ENCODE data around the gene HOMEZ. TPM values are rescaled to one million over a fixed set of nuclear protein-coding genes. Genes with fewer than 3 reads are reported as not detected.

The HOMEZ gene
- total RNA-seq, 1 experiment from 2014 or later = 6.2 TPM

DNA sequence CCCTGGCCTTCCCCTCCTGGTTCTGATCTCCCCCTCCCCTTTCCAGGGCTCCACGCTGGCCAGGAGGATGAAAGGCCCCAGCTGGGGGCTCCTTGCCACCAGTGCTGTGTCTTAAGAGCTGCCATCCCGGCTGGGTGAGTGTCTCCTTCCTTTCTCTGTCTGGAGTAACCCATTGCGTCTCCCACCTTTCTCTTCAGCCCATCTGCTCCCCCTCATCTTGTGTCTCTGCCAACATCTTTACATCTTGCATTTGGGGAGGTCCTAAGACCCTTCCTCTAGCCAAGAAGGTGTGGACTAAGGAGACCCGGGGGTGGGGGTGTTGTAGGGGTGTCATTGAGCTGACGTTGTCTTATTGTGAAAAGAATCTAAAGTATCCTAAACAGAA, 21.2 kb upstream of the HOMEZ start:
- no peak overlapping the region for H2BK12ac ChIP-seq (ENCODE audit: insufficient read length, low read depth, low read length)
- H3K23me2 ChIP-seq (ENCODE audit: insufficient read length, low read depth, low read length, poor library complexity, severe bottlenecking) = peaks cover 17% of the 10 kb centered on the region
- H4K5ac ChIP-seq (ENCODE audit: insufficient read length, low read depth, low read length) = no peak overlapping the region
- no peak overlapping the region for H3K4ac ChIP-seq (ENCODE audit: low read depth, low read length)
- peaks cover 20 to 28% of the 10 kb centered on the region in 2 experiments for H3K4me1 Mint-ChIP-seq
- H3K27ac Mint-ChIP-seq = peak overlapping the region; percentile 86 to 98 (median 94); a peak in 6 of 7 replicates
- no peak overlapping the region for H3K56ac ChIP-seq (ENCODE audit: insufficient read length, low read depth, low read length)
- H2AFZ ChIP-seq (ENCODE audit: low read length) = no peak overlapping the region
- H3K14ac ChIP-seq (ENCODE audit: insufficient read depth, low read length) = peak overlapping the region; percentile 81; the same call in 1 of the 2 replicates
- no peaks in the 10 kb centered on the region for H3K9me3 Mint-ChIP-seq
- H3T11ph ChIP-seq (ENCODE audit: low read length) = no peak overlapping the region
- H3K36me3 Mint-ChIP-seq (ENCODE audit: insufficient read depth in 1 of 3, low read depth in 3 of 3) = peaks cover 23 to 26% (median 25%) of the 10 kb centered on the region in 3 experiments
- H3K79me1 ChIP-seq (ENCODE audit: insufficient read depth, low read depth, low read length, poor library complexity, severe bottlenecking) = peaks cover 6% of the 10 kb centered on the region
- H3K23ac ChIP-seq (ENCODE audit: insufficient read length, low read depth, low read length) = no peak overlapping the region
- no peak overlapping the region for H3K27ac ChIP-seq (ENCODE audit: insufficient read length, low read depth, low read length)
- H3K4me3 Mint-ChIP-seq = peak overlapping the region; percentile 90 to 91
- H4K91ac ChIP-seq (ENCODE audit: insufficient read length, low read depth, low read length) = no peak overlapping the region
- no peak overlapping the region for H2BK5ac ChIP-seq (ENCODE audit: insufficient read length, low read length)
- no CpG with 5 or more reads among the region's 5 CpGs for WGBS (ENCODE audit: extremely low coverage, insufficient read length, low lambda C conversion rate)
- no peaks in the 10 kb centered on the region for H3K79me2 ChIP-seq (ENCODE audit: insufficient read depth, low read length)
- H4K8ac ChIP-seq (replicated peaks; ENCODE audit: insufficient read length, low read depth, low read length) = no peak overlapping the region
- H3K27me3 ChIP-seq (ENCODE audit: insufficient read depth, low read length) = no peaks in the 10 kb centered on the region; the same call in 1 of the 2 replicates
- no peaks in the 10 kb centered on the region for H3K9me3 ChIP-seq (ENCODE audit: control insufficient read depth, low read depth, low read length)
- H2BK20ac ChIP-seq (ENCODE audit: low read depth, low read length, poor library complexity, severe bottlenecking) = no peak overlapping the region
- TF ChIP-seq, protein P1, sequence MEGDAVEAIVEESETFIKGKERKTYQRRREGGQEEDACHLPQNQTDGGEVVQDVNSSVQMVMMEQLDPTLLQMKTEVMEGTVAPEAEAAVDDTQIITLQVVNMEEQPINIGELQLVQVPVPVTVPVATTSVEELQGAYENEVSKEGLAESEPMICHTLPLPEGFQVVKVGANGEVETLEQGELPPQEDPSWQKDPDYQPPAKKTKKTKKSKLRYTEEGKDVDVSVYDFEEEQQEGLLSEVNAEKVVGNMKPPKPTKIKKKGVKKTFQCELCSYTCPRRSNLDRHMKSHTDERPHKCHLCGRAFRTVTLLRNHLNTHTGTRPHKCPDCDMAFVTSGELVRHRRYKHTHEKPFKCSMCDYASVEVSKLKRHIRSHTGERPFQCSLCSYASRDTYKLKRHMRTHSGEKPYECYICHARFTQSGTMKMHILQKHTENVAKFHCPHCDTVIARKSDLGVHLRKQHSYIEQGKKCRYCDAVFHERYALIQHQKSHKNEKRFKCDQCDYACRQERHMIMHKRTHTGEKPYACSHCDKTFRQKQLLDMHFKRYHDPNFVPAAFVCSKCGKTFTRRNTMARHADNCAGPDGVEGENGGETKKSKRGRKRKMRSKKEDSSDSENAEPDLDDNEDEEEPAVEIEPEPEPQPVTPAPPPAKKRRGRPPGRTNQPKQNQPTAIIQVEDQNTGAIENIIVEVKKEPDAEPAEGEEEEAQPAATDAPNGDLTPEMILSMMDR (conservative IDR thresholded peaks at IDR 0.05) = no peak
- H3K4me2 ChIP-seq (ENCODE audit: insufficient read depth, insufficient read length, low read length) = peak overlapping the region; percentile 90
- H3K4me1 ChIP-seq (ENCODE audit: insufficient read depth, low read length) = no peaks in the 10 kb centered on the region; the same call in 1 of the 2 replicates
- peak overlapping the region; percentile 80 for H3K9ac ChIP-seq (ENCODE audit: extremely low read depth, insufficient read length, low read length)
- H2AK5ac ChIP-seq (ENCODE audit: insufficient read length, low read length) = no peak overlapping the region
- no peaks in the 10 kb centered on the region for H4K20me1 ChIP-seq (ENCODE audit: control insufficient read depth, insufficient read depth, insufficient read length)
- no peak overlapping the region for H2BK120ac ChIP-seq (ENCODE audit: low read depth, low read length, poor library complexity, severe bottlenecking)
- peak overlapping the region; percentile 52 for H3K18ac ChIP-seq (ENCODE audit: insufficient read length, low read depth, low read length)
- no peak overlapping the region for H2BK15ac ChIP-seq (ENCODE audit: low read depth, low read length)
- peaks cover 17% of the 10 kb centered on the region for H3K27me3 Mint-ChIP-seq (ENCODE audit: low read depth)
- no peak for DNase-seq
